SU-DHL-6 (cell line): ENCODE data around the gene NCMAP.

Experiments used
- EZH2phosphoT487 ChIP-seq: fragments of 200-600 bp; sonication (generic), shearing (Covaris generic); conservative IDR thresholded peaks from 2 replicates; pipeline ENCODE4 v1.6.1; 2018; ENCODE audit warnings: mild to moderate bottlenecking, antibody characterized with exemption, low read length, moderate library complexity, mixed read lengths
- TF ChIP-seq, protein P1 (sequence below): fragments of 200-600 bp; sonication (generic); IDR thresholded peaks from one replicate; pipeline ENCODE4 v1.5.1; 2017; ENCODE audit warnings: antibody characterized with exemption, mild to moderate bottlenecking, low read length, moderate library complexity; ENCODE audit not compliant: insufficient read depth, poor library complexity, severe bottlenecking

DNA sequence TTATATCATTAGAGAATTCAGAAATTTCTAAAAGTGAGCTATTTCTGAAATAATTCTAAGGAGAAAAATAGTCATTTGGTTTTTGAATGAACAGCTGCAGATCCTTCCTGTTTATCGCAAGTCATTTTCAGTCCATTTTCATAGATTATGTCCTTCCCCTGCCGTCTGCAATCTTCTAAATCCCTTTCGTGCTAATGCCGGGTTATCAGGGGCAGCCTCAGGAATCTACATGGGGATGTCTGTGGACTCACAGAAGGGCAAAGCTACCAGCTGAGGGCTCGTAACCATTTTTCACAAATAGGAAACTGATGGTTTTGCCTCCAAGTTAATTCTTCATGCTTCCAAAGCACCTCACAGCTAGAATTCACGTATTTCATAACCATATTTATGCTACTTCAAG lies 30.3 kb upstream of the NCMAP start:
- TF ChIP-seq, protein P1, sequence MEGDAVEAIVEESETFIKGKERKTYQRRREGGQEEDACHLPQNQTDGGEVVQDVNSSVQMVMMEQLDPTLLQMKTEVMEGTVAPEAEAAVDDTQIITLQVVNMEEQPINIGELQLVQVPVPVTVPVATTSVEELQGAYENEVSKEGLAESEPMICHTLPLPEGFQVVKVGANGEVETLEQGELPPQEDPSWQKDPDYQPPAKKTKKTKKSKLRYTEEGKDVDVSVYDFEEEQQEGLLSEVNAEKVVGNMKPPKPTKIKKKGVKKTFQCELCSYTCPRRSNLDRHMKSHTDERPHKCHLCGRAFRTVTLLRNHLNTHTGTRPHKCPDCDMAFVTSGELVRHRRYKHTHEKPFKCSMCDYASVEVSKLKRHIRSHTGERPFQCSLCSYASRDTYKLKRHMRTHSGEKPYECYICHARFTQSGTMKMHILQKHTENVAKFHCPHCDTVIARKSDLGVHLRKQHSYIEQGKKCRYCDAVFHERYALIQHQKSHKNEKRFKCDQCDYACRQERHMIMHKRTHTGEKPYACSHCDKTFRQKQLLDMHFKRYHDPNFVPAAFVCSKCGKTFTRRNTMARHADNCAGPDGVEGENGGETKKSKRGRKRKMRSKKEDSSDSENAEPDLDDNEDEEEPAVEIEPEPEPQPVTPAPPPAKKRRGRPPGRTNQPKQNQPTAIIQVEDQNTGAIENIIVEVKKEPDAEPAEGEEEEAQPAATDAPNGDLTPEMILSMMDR, result no peak
- no peak for TF ChIP-seq EZH2phosphoT487
